HEK293 (cell line): ENCODE measurements around the gene ZNF70.

Experiments used
- HOXA7 ChIP-seq: sonication (generic); formaldehyde crosslinking; IDR thresholded peaks from 2 replicates; pipeline ENCODE4 v1.8.1; 2022; ENCODE audit warnings: missing genetic modification reagents, borderline replicate concordance
- HOXD13 ChIP-seq: sonication (generic); formaldehyde crosslinking; IDR thresholded peaks from 2 replicates; pipeline ENCODE4 v1.8.0; 2022; ENCODE audit warnings: missing genetic modification reagents, borderline replicate concordance
- KLF8 ChIP-seq: fragments of 450-650 bp; formaldehyde crosslinking; IDR thresholded peaks from 2 replicates; pipeline ENCODE4 v1.5.1; 2016; ENCODE audit warnings: missing biosample characterization, missing genetic modification characterization
- OVOL3 ChIP-seq: fragments of 450-650 bp; formaldehyde crosslinking; IDR thresholded peaks from 2 replicates; pipeline ENCODE4 v1.5.1; 2016; ENCODE audit warnings: missing biosample characterization, missing genetic modification characterization
- RBAK ChIP-seq: fragments of 450-650 bp; formaldehyde crosslinking; IDR thresholded peaks from 2 replicates; pipeline ENCODE4 v1.5.1; 2016; ENCODE audit warnings: missing biosample characterization, missing genetic modification characterization
- SCRT1 ChIP-seq: fragments of 450-650 bp; formaldehyde crosslinking; IDR thresholded peaks from 2 replicates; pipeline ENCODE4 v1.5.1; 2016; ENCODE audit warnings: missing biosample characterization, missing genetic modification characterization, borderline replicate concordance
- SP3 ChIP-seq: fragments of 450-650 bp; formaldehyde crosslinking; IDR thresholded peaks from 2 replicates; pipeline ENCODE4 v1.5.1; 2016; ENCODE audit warnings: missing biosample characterization, missing genetic modification characterization
- SP7 ChIP-seq: fragments of 450-650 bp; formaldehyde crosslinking; IDR thresholded peaks from 2 replicates; pipeline ENCODE4 v1.5.1; 2016; ENCODE audit warnings: missing biosample characterization, missing genetic modification characterization
- YY2 ChIP-seq: fragments of 450-650 bp; formaldehyde crosslinking; IDR thresholded peaks from 2 replicates; pipeline ENCODE4 v1.5.1; 2016; ENCODE audit warnings: missing biosample characterization, missing genetic modification characterization
- ZBTB48 ChIP-seq: fragments of 450-650 bp; formaldehyde crosslinking; IDR thresholded peaks from 2 replicates; pipeline ENCODE4 v1.5.1; 2016; ENCODE audit warnings: missing biosample characterization, missing genetic modification characterization
- ZFP3 ChIP-seq: fragments of 450-650 bp; formaldehyde crosslinking; IDR thresholded peaks from 2 replicates; pipeline ENCODE4 v1.5.1; 2016; ENCODE audit warnings: low read depth, missing biosample characterization, missing genetic modification characterization
- ZFP41 ChIP-seq: fragments of 450-650 bp; formaldehyde crosslinking; IDR thresholded peaks from 2 replicates; pipeline ENCODE4 v1.5.1; 2016; ENCODE audit warnings: missing biosample characterization, missing genetic modification characterization, borderline replicate concordance
- ZNF2 ChIP-seq: fragments of 450-650 bp; formaldehyde crosslinking; IDR thresholded peaks from 2 replicates; pipeline ENCODE4 v1.5.1; 2016; ENCODE audit warnings: missing biosample characterization, missing genetic modification characterization
- ZNF223 ChIP-seq: fragments of 450-650 bp; formaldehyde crosslinking; IDR thresholded peaks from 2 replicates; pipeline ENCODE4 v1.5.1; 2016; ENCODE audit warnings: missing biosample characterization, missing genetic modification characterization
- ZNF266 ChIP-seq: fragments of 450-650 bp; formaldehyde crosslinking; IDR thresholded peaks from 2 replicates; pipeline ENCODE4 v1.5.1; 2016; ENCODE audit warnings: missing biosample characterization, missing genetic modification characterization, low read depth
- ZNF341 ChIP-seq: fragments of 450-650 bp; formaldehyde crosslinking; IDR thresholded peaks from 2 replicates; pipeline ENCODE4; 2016; ENCODE audit warnings: low read depth, missing biosample characterization, missing genetic modification characterization
- ZNF514 ChIP-seq: fragments of 450-650 bp; formaldehyde crosslinking; IDR thresholded peaks from 2 replicates; pipeline ENCODE4 v1.5.1; 2016; ENCODE audit warnings: missing biosample characterization, missing genetic modification characterization
- ZNF560 ChIP-seq: fragments of 450-650 bp; formaldehyde crosslinking; IDR thresholded peaks from 2 replicates; pipeline ENCODE4 v1.5.1; 2017; ENCODE audit warnings: missing biosample characterization, missing genetic modification characterization, borderline replicate concordance
- ZNF654 ChIP-seq: fragments of 450-650 bp; formaldehyde crosslinking; IDR thresholded peaks from 2 replicates; pipeline ENCODE4 v1.5.1; 2016; ENCODE audit warnings: low read depth, missing biosample characterization, missing genetic modification characterization
- TF ChIP-seq, protein P1 (sequence below): fragments of 450-650 bp; formaldehyde crosslinking; IDR thresholded peaks from 2 replicates; pipeline ENCODE4 v1.5.1; 2016; ENCODE audit warnings: missing biosample characterization, missing genetic modification characterization
- TF ChIP-seq, protein P2 (sequence below): fragments of 450-650 bp; formaldehyde crosslinking; IDR thresholded peaks from 2 replicates; pipeline ENCODE4 v1.5.1; 2016; ENCODE audit warnings: missing biosample characterization, missing genetic modification characterization, low read depth
- TF ChIP-seq, protein P3 (sequence below): fragments of 450-650 bp; formaldehyde crosslinking; IDR thresholded peaks from 2 replicates; pipeline ENCODE4 v1.5.1; 2016; ENCODE audit warnings: missing biosample characterization, missing genetic modification characterization
- TF ChIP-seq, protein P4 (sequence below): fragments of 450-650 bp; IDR thresholded peaks from 2 replicates; pipeline ENCODE4 v1.5.1; 2018; ENCODE audit warnings: missing biosample characterization, missing genetic modification characterization
- TF ChIP-seq, protein P5 (sequence below): fragments of 450-650 bp; formaldehyde crosslinking; IDR thresholded peaks from 2 replicates; pipeline ENCODE4 v1.5.1; 2016; ENCODE audit warnings: missing biosample characterization, missing genetic modification characterization
- TF ChIP-seq, protein P6 (sequence below): fragments of 450-650 bp; formaldehyde crosslinking; IDR thresholded peaks from 2 replicates; pipeline ENCODE4 v1.5.1; 2016; ENCODE audit warnings: missing biosample characterization, missing genetic modification characterization
- TF ChIP-seq, protein P7 (sequence below): fragments of 450-650 bp; formaldehyde crosslinking; IDR thresholded peaks from 2 replicates; pipeline ENCODE4 v1.5.1; 2016; ENCODE audit warnings: missing biosample characterization, missing genetic modification characterization

Gene ZNF70

DNA sequence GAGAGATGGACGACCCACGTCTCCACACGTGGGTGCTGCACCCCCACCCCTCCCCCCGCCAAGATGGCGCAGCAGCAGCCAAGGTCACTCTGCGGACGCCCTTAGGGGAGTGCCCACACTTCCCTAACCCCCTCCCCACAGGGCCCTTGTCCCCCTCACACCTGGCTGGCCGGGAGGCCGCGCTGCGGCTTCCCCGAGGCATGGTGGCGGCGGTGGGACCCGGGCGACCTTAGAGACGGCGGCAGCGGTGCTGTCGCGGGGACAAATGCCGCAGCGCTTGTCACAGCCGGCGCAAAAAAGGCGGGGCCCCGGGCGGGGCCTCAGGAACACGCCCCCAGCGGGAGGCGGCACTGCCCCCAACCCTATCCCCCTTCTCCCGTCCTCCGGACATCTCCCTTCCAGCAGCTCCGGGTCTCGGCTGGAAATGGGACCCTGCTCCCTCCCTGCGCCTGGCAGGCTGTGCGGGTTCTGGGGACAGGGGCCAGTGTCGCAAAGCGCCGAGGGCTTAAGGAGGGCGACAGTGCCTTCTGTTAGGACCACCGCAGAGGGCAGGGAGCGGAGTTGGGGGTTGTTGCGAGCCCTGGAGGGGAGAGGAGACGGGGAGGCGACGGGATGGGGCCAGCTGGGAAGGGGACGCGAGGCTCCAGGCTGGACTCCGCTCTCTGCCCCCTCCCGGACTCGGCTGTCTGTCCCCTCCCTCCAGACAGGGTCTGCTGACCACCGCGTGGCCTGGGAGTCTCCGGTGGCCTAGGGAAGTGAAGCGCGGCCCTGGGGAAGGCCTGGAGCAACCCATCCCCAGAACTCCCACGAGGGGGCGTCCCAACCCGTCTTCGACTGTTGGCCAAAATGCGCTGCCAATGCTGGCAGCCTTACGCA is 17.0 kb upstream of the ZNF70 start, which contains the start of gene CHCHD10 (continued):
- TF ChIP-seq, protein P1, sequence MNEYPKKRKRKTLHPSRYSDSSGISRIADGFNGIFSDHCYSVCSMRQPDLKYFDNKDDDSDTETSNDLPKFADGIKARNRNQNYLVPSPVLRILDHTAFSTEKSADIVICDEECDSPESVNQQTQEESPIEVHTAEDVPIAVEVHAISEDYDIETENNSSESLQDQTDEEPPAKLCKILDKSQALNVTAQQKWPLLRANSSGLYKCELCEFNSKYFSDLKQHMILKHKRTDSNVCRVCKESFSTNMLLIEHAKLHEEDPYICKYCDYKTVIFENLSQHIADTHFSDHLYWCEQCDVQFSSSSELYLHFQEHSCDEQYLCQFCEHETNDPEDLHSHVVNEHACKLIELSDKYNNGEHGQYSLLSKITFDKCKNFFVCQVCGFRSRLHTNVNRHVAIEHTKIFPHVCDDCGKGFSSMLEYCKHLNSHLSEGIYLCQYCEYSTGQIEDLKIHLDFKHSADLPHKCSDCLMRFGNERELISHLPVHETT, result no peak; the same call in 1 of the 2 replicates
- peak; percentile 45 for TF ChIP-seq SP7 (tag by site-specific recombination)
- TF ChIP-seq, protein P2, sequence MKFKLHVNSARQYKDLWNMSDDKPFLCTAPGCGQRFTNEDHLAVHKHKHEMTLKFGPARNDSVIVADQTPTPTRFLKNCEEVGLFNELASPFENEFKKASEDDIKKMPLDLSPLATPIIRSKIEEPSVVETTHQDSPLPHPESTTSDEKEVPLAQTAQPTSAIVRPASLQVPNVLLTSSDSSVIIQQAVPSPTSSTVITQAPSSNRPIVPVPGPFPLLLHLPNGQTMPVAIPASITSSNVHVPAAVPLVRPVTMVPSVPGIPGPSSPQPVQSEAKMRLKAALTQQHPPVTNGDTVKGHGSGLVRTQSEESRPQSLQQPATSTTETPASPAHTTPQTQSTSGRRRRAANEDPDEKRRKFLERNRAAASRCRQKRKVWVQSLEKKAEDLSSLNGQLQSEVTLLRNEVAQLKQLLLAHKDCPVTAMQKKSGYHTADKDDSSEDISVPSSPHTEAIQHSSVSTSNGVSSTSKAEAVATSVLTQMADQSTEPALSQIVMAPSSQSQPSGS, result no peak
- TF ChIP-seq ZNF2 (tag by site-specific recombination), result peak; percentile 47; the same call in 1 of the 2 replicates
- TF ChIP-seq ZNF514, result no peak
- no peak for TF ChIP-seq ZNF223 (tag by site-specific recombination)
- peak; percentile 54 for TF ChIP-seq ZNF341 (tag by site-specific recombination)
- peak; percentile 93 for TF ChIP-seq SP3 (tag by site-specific recombination)
- peak; percentile 67 for TF ChIP-seq ZNF654 (tag by site-specific recombination)
- TF ChIP-seq, protein P3, sequence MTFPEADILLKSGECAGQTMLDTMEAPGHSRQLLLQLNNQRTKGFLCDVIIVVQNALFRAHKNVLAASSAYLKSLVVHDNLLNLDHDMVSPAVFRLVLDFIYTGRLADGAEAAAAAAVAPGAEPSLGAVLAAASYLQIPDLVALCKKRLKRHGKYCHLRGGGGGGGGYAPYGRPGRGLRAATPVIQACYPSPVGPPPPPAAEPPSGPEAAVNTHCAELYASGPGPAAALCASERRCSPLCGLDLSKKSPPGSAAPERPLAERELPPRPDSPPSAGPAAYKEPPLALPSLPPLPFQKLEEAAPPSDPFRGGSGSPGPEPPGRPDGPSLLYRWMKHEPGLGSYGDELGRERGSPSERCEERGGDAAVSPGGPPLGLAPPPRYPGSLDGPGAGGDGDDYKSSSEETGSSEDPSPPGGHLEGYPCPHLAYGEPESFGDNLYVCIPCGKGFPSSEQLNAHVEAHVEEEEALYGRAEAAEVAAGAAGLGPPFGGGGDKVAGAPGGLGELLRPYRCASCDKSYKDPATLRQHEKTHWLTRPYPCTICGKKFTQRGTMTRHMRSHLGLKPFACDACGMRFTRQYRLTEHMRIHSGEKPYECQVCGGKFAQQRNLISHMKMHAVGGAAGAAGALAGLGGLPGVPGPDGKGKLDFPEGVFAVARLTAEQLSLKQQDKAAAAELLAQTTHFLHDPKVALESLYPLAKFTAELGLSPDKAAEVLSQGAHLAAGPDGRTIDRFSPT (tag by site-specific recombination), result peak; percentile 83
- no peak for TF ChIP-seq ZFP41 (tag by site-specific recombination)
- TF ChIP-seq, protein P4, sequence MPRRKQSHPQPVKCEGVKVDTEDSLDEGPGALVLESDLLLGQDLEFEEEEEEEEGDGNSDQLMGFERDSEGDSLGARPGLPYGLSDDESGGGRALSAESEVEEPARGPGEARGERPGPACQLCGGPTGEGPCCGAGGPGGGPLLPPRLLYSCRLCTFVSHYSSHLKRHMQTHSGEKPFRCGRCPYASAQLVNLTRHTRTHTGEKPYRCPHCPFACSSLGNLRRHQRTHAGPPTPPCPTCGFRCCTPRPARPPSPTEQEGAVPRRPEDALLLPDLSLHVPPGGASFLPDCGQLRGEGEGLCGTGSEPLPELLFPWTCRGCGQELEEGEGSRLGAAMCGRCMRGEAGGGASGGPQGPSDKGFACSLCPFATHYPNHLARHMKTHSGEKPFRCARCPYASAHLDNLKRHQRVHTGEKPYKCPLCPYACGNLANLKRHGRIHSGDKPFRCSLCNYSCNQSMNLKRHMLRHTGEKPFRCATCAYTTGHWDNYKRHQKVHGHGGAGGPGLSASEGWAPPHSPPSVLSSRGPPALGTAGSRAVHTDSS (tag by site-specific recombination), result no peak
- TF ChIP-seq HOXA7 (CRISPR knock-in tag), result no peak
- TF ChIP-seq, protein P5, sequence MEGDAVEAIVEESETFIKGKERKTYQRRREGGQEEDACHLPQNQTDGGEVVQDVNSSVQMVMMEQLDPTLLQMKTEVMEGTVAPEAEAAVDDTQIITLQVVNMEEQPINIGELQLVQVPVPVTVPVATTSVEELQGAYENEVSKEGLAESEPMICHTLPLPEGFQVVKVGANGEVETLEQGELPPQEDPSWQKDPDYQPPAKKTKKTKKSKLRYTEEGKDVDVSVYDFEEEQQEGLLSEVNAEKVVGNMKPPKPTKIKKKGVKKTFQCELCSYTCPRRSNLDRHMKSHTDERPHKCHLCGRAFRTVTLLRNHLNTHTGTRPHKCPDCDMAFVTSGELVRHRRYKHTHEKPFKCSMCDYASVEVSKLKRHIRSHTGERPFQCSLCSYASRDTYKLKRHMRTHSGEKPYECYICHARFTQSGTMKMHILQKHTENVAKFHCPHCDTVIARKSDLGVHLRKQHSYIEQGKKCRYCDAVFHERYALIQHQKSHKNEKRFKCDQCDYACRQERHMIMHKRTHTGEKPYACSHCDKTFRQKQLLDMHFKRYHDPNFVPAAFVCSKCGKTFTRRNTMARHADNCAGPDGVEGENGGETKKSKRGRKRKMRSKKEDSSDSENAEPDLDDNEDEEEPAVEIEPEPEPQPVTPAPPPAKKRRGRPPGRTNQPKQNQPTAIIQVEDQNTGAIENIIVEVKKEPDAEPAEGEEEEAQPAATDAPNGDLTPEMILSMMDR, result peak; percentile 93
- TF ChIP-seq ZBTB48, result peak; percentile 96; the same call in 1 of the 2 replicates
- TF ChIP-seq, protein P6, sequence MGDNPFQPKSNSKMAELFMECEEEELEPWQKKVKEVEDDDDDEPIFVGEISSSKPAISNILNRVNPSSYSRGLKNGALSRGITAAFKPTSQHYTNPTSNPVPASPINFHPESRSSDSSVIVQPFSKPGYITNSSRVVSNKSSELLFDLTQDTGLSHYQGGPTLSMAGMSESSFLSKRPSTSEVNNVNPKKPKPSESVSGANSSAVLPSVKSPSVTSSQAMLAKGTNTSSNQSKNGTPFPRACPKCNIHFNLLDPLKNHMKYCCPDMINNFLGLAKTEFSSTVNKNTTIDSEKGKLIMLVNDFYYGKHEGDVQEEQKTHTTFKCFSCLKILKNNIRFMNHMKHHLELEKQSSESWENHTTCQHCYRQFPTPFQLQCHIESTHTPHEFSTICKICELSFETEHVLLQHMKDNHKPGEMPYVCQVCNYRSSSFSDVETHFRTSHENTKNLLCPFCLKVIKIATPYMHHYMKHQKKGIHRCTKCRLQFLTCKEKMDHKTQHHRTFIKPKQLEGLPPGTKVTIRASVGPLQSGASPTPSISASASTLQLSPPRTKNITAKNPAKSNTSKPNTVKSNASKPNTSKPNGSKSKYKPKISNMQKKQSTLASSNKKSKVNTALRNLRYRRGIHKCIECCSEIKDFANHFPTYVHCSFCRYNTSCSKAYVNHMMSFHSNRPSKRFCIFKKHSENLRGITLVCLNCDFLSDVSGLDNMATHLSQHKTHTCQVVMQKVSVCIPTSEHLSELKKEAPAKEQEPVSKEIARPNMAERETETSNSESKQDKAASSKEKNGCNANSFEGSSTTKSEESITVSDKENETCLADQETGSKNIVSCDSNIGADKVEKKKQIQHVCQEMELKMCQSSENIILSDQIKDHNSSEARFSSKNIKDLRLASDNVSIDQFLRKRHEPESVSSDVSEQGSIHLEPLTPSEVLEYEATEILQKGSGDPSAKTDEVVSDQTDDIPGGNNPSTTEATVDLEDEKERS, result no peak
- TF ChIP-seq ZNF560, result no peak
- no peak for TF ChIP-seq HOXD13 (CRISPR knock-in tag)
- no peak for TF ChIP-seq SCRT1
- no peak for TF ChIP-seq ZFP3 (tag by site-specific recombination)
- peak; percentile 73 for TF ChIP-seq YY2 (tag by site-specific recombination)
- TF ChIP-seq, protein P7, sequence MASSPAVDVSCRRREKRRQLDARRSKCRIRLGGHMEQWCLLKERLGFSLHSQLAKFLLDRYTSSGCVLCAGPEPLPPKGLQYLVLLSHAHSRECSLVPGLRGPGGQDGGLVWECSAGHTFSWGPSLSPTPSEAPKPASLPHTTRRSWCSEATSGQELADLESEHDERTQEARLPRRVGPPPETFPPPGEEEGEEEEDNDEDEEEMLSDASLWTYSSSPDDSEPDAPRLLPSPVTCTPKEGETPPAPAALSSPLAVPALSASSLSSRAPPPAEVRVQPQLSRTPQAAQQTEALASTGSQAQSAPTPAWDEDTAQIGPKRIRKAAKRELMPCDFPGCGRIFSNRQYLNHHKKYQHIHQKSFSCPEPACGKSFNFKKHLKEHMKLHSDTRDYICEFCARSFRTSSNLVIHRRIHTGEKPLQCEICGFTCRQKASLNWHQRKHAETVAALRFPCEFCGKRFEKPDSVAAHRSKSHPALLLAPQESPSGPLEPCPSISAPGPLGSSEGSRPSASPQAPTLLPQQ (tag by site-specific recombination), result peak; percentile 81
- TF ChIP-seq RBAK (tag by site-specific recombination), result no peak
- 0 out of 2 replicates have a peak, but pooled peaks have one; percentile 36 for TF ChIP-seq OVOL3 (tag by site-specific recombination)
- TF ChIP-seq ZNF266 (tag by site-specific recombination), result no peak
- TF ChIP-seq KLF8, result no peak; the same call in none of the 2 replicates
